GM23248 (cell line): ENCODE data around the gene SLC22A14. TPM values are rescaled to one million over a fixed set of nuclear protein-coding genes. Genes with fewer than 3 reads are reported as not detected.

Source experiments
- DNase-seq: peaks from one replicate; pipeline ENCODE4 v3.0.0-alpha.2; 2015
- H2AFZ ChIP-seq: fragments of 200-600 bp; sonication (generic); 2 replicates; pipeline ENCODE4 v1.6.1; 2016; ENCODE audit warnings: antibody characterized with exemption
- H3F3A ChIP-seq: fragments of 200-600 bp; sonication (generic); 2 replicates; pipeline ENCODE4 v1.6.1; 2016; ENCODE audit warnings: mild to moderate bottlenecking, antibody characterized with exemption, mixed run types; ENCODE audit not compliant: insufficient read depth
- H3K27ac ChIP-seq: fragments of 200-600 bp; sonication (generic); 2 replicates; pipeline ENCODE4 v1.5.1; 2016; ENCODE audit warnings: mild to moderate bottlenecking
- H3K27me3 ChIP-seq: fragments of 200-600 bp; sonication (generic); replicated peaks from 2 replicates; pipeline ENCODE4 v1.6.1; 2016; ENCODE audit warnings: mild to moderate bottlenecking; ENCODE audit not compliant: insufficient read depth
- H3K36me3 ChIP-seq: fragments of 200-600 bp; sonication (generic); 2 replicates; pipeline ENCODE4 v1.6.1; 2016; ENCODE audit warnings: low read depth, mild to moderate bottlenecking
- H3K4me1 ChIP-seq: fragments of 200-600 bp; sonication (generic); 2 replicates; pipeline ENCODE4 v1.6.1; 2016; ENCODE audit warnings: mild to moderate bottlenecking; ENCODE audit not compliant: insufficient read depth
- H3K4me2 ChIP-seq: fragments of 200-600 bp; sonication (generic); one replicate; pipeline ENCODE4 v1.6.1; 2016; ENCODE audit warnings: mild to moderate bottlenecking; ENCODE audit not compliant: unreplicated experiment
- H3K4me3 ChIP-seq: fragments of 200-600 bp; sonication (generic); 2 replicates; pipeline ENCODE4 v1.5.1; 2016; ENCODE audit warnings: mild to moderate bottlenecking
- H3K79me2 ChIP-seq: fragments of 200-600 bp; sonication (generic); 2 replicates; pipeline ENCODE4 v1.6.1; 2016; ENCODE audit warnings: mild to moderate bottlenecking; ENCODE audit not compliant: insufficient read depth
- H3K9ac ChIP-seq: fragments of 200-600 bp; sonication (generic); 2 replicates; pipeline ENCODE4 v1.6.1; 2016; ENCODE audit warnings: mild to moderate bottlenecking
- H3K9me2 ChIP-seq: fragments of 200-600 bp; sonication (generic); 2 replicates; pipeline ENCODE4 v1.6.1; 2016; ENCODE audit warnings: mixed run types, mild to moderate bottlenecking, moderate library complexity; ENCODE audit not compliant: insufficient read depth
- H3K9me3 ChIP-seq: fragments of 200-600 bp; sonication (generic); one replicate; pipeline ENCODE4 v1.6.1; 2017; ENCODE audit warnings: low read depth
- H4K20me1 ChIP-seq: fragments of 200-600 bp; sonication (generic); 2 replicates; pipeline ENCODE4 v1.6.0; 2016; ENCODE audit not compliant: insufficient read depth
- EZH2 ChIP-seq: fragments of 200-600 bp; sonication (generic); IDR thresholded peaks from 2 replicates; pipeline ENCODE4 v1.6.1; 2018; ENCODE audit warnings: antibody characterized with exemption, mild to moderate bottlenecking; ENCODE audit not compliant: insufficient read depth, poor library complexity, severe bottlenecking
- EZH2phosphoT487 ChIP-seq: fragments of 200-600 bp; sonication (generic); IDR thresholded peaks from 2 replicates; pipeline ENCODE4 v1.6.1; 2018; ENCODE audit warnings: antibody characterized with exemption, moderate library complexity, mild to moderate bottlenecking, low read depth; ENCODE audit not compliant: insufficient read depth
- WGBS, 2 experiments: methylation state at CpG; one replicate each; pipeline ENCODE4 v1.1.6; 2015 to 2017; ENCODE audit warnings: low lambda C conversion rate in 2 of 2, low coverage in 1 of 2; ENCODE audit errors: missing lambda C conversion rate in 2 of 2; 5-methylcytosine and 5-hydroxymethylcytosine counted together
- in situ Hi-C: fragments of 300-500 bp; cut with MboI; formaldehyde crosslinking; loops from 2 replicates; pipeline ENCODE4 v1.15.0; 2020
- polyA plus RNA-seq: library from polyadenylated mRNA; unstranded; fragments of >200 nt; fragmentation: Nextera tagmentation; extraction: Ambion mirVana; gene quantifications from 2 replicates; pipeline ENCODE4 v1.2.1, GENCODE V29; 2016
- total RNA-seq: library from RNA; depleted of rRNA; stranded (reverse); fragments of >200 nt; shearing (Covaris generic); gene quantifications from 2 replicates; pipeline ENCODE4 v1.2.3, GENCODE V29; 2014

The SLC22A14 gene
- total and polyA plus RNA-seq, 2 experiments from 2014 or later = 0.08 TPM; not detected in 1

DNA sequence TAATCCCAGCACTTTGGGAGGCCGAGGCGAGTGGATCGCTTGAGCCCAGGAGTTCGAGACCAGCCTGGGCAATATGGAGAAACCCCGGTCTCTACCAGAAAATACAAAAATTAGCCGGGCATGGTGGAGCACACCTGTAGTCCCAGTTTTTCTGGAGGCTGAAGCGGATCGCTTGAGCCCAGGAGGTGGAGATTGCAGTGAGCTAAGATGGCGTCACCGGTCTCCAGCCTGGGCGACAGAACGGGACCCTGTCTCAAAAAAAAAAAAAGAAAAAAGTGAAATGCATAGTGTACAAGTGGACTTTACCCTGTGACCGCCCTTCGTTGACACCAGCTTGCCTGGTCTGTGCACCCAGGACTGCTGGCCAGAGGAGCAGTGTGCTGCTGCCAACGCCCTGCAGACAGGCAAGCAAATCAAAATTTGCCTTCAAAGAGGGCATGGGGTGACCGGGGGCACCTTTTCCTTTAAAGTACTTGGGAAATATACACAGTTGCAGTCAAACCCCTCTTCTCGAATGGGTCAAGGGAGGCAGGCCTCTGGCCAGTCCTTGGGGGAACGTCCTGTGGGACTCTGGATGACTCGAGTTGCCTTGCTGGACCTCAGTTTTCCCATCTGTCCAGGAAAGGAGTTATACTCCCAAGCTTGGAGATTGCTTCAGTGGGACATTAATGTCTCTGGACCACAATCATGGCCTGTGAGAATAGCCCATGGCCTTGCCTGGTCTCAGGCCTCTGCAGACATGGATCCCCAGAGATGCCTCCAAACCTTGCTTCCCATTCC is 65.5 kb downstream of the SLC22A14 start:
- TF ChIP-seq EZH2 = no peak
- TF ChIP-seq EZH2phosphoT487 = no peak
- Histone ChIP-seq H3K4me1 (peaks cover 20% of the 10 kb centered on the region; the same call in 1 of the 2 replicates), H4K20me1 (no peaks in the 10 kb centered on the region), H3K4me3 (peak overlapping the region; percentile 81), H3K36me3 (no peaks in the 10 kb centered on the region), H3K79me2 (peaks cover 26% of the 10 kb centered on the region), H3K9ac (peak overlapping the region; percentile 73), H3K27me3 (no peaks in the 10 kb centered on the region), H2AFZ (peak overlapping the region; percentile 93), H3F3A (peaks cover 19% of the 10 kb centered on the region), H3K4me2 (peak overlapping the region; percentile 87), H3K9me2 (no peaks in the 10 kb centered on the region), H3K27ac (no peak overlapping the region), H3K9me3 (no peaks in the 10 kb centered on the region)
- WGBS, 2 experiments = 59 to 64% methylated on average over 19 of the region's 19 CpGs
- no peak for DNase-seq
- in situ Hi-C loops = loop anchor here (10.0 kb wide), 1 partner anchor 137 kb away; no protein-coding TSS in a partner anchor

GRCh38 chr3:38348903-38349302 is 66.8 kb downstream of the SLC22A14 start:
- Histone ChIP-seq H3K27ac (no peak overlapping the region), H3K27me3 (no peaks in the 10 kb centered on the region), H3K9me2 (no peaks in the 10 kb centered on the region), H3K4me3 (no peak overlapping the region), H3F3A (peaks cover 19% of the 10 kb centered on the region), H3K4me1 (peaks cover 20% of the 10 kb centered on the region; the same call in 1 of the 2 replicates), H3K9ac (no peak overlapping the region), H3K9me3 (no peaks in the 10 kb centered on the region), H3K79me2 (peaks cover 26% of the 10 kb centered on the region), H3K36me3 (no peaks in the 10 kb centered on the region), H2AFZ (no peak overlapping the region), H3K4me2 (no peak overlapping the region), H4K20me1 (no peaks in the 10 kb centered on the region)
- peak; percentile 74 for DNase-seq
- TF ChIP-seq EZH2phosphoT487 (no peak), EZH2 (no peak)
- 44 to 46% methylated on average over 4 of the region's 4 CpGs for WGBS, 2 experiments
- in situ Hi-C loops = loop anchor here (10.0 kb wide), 1 partner anchor 136 kb away; no protein-coding TSS in a partner anchor

DNA sequence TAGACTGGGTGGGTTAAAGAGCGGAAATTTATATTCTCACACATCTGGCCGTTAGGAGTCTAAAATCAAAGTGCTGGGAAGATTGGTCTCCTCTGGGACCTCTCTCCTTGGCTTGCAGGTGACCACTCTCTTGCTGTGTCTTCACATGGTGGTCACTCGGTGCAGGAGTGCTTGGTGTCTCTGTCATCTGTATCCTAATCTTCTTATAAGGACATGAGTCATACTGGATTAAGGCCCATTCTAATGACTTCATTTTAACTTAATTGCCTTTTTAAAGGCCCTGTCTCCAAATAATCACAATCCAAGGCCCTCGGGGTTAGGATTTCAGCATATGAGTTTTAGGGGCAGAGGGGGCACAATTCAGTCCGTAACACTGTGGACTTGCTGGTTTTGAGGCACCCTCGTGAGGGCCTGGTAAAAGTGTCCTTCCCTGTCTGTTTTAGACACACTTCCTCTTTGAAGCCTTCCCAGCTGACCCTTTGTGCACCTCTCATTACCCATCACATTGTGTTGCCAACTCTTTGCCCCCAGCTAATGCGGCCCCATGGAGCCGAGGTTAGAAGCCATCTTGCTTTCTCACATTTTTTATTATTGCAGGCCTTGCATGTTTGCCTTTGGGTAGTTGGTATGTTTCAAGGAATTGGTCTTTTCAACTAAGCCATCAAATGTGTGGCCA is 67.7 kb downstream of the SLC22A14 start:
- H3F3A ChIP-seq = peaks cover 19% of the 10 kb centered on the region
- H3K9ac ChIP-seq = no peak overlapping the region
- no peak overlapping the region for H3K27ac ChIP-seq
- H3K4me2 ChIP-seq = no peak overlapping the region
- no peaks in the 10 kb centered on the region for H4K20me1 ChIP-seq
- peaks cover 20% of the 10 kb centered on the region; the same call in 1 of the 2 replicates for H3K4me1 ChIP-seq
- H3K9me2 ChIP-seq = no peaks in the 10 kb centered on the region
- H3K4me3 ChIP-seq = no peak overlapping the region
- DNase-seq = peak; percentile 76
- H3K27me3 ChIP-seq = no peaks in the 10 kb centered on the region
- 43 to 46% methylated on average over 8 of the region's 8 CpGs for WGBS, 2 experiments
- H3K36me3 ChIP-seq = no peaks in the 10 kb centered on the region
- no peak overlapping the region for H2AFZ ChIP-seq
- H3K79me2 ChIP-seq = peaks cover 27% of the 10 kb centered on the region
- in situ Hi-C loops = loop anchor here (10.0 kb wide), 1 partner anchor 135 kb away; no protein-coding TSS in a partner anchor
- no peaks in the 10 kb centered on the region for H3K9me3 ChIP-seq
- TF ChIP-seq EZH2 = no peak
- TF ChIP-seq EZH2phosphoT487 = no peak

GRCh38 chr3:38353151-38353550 is 71.1 kb downstream of the SLC22A14 start:
- Histone ChIP-seq H3K9me3 (no peaks in the 10 kb centered on the region), H3K4me1 (peaks cover 15% of the 10 kb centered on the region; the same call in 1 of the 2 replicates), H2AFZ (no peak overlapping the region), H3K36me3 (no peaks in the 10 kb centered on the region), H3K4me3 (no peak overlapping the region), H3K9ac (no peak overlapping the region), H3K79me2 (peaks cover 24% of the 10 kb centered on the region), H3K27me3 (no peaks in the 10 kb centered on the region), H3K4me2 (no peak overlapping the region), H4K20me1 (no peaks in the 10 kb centered on the region), H3K27ac (no peak overlapping the region), H3K9me2 (no peaks in the 10 kb centered on the region), H3F3A (peaks cover 15% of the 10 kb centered on the region)
- DNase-seq = peak; percentile 51
- in situ Hi-C loops = no loop called here
- WGBS, 2 experiments = 47 to 52% methylated on average over 4 of the region's 4 CpGs
- no peak for TF ChIP-seq EZH2phosphoT487
- no peak for TF ChIP-seq EZH2
